Prostate gland (tissue), 2 donors: ENCODE data around the gene NEB. TPM values are rescaled to one million over a fixed set of nuclear protein-coding genes. Genes with fewer than 3 reads are reported as not detected.

Source experiments
- DNase-seq: peaks from one replicate; pipeline ENCODE4 v3.0.0-alpha.2; 2019; ENCODE audit warnings: low spot score
- H3K27ac ChIP-seq, 2 donors: fragments of 200-600 bp; sonication (generic); 2 replicates each; pipeline ENCODE4 v1.5.1; 2017 to 2019
- H3K27me3 ChIP-seq: fragments of 200-600 bp; sonication (generic); replicated peaks from 2 replicates; pipeline ENCODE4 v1.5.1; 2019; ENCODE audit not compliant: insufficient read depth
- H3K36me3 ChIP-seq, 2 donors: fragments of 200-600 bp; sonication (generic); 1 replicate in 1 of 2; 2 replicates in 1 of 2; pipeline versions ENCODE4 v1.5.1 to v1.8.1; 2017 to 2019
- H3K4me1 ChIP-seq: fragments of 200-600 bp; sonication (generic); replicated peaks from 2 replicates; pipeline ENCODE4 v1.5.1; 2019
- H3K4me3 ChIP-seq, 2 donors: fragments of 200-600 bp; sonication (generic); 2 replicates each; pipeline ENCODE4 v1.5.1; 2017 to 2019
- H3K9me3 ChIP-seq: fragments of 200-600 bp; sonication (generic); 2 replicates; pipeline ENCODE4 v1.5.1; 2017
- CTCF ChIP-seq, 4 experiments: fragments of 200-600 bp in 2 of 4; fragments of 450-650 bp in 2 of 4; sonication (generic) in 2 of 4; IDR thresholded peaks; 1 replicate in 3 of 4; 2 replicates in 1 of 4; pipeline ENCODE4 v1.5.1; 2016 to 2019; ENCODE audit warnings: antibody characterized with exemption in 4 of 4, mild to moderate bottlenecking in 2 of 4, moderate library complexity in 2 of 4
- POLR2A ChIP-seq: fragments of 450-650 bp; IDR thresholded peaks from one replicate; pipeline ENCODE4 v1.6.1; 2016; ENCODE audit warnings: antibody characterized with exemption, mild to moderate bottlenecking
- POLR2AphosphoS5 ChIP-seq: sonication (generic); formaldehyde crosslinking; IDR thresholded peaks from one replicate; pipeline ENCODE4 v1.6.1; 2017; ENCODE audit warnings: antibody characterized with exemption
- WGBS: methylation state at CpG from one replicate; pipeline ENCODE4 v1.1.5; 2018; 5-methylcytosine and 5-hydroxymethylcytosine counted together
- intact Hi-C: fragments of 100-400 bp; cut with DNase I; formaldehyde crosslinking; loops from one replicate; pipeline ENCODE4 v1.14.2; 2022
- total RNA-seq, 2 donors: library from RNA; depleted of rRNA; stranded (reverse); fragments of >200 nt; gene quantifications; one replicate each; pipeline ENCODE4 v1.1.0, GENCODE V29; 2016

Gene NEB
- total RNA-seq, 2 donors from 2014 or later, result 7.3 to 57.9 TPM

GRCh38 chr2:151774506-151774905, 40.2 kb upstream of the NEB start:
- H3K27ac ChIP-seq, result peak overlapping the region; percentile 44 to 47
- no peak for DNase-seq
- no peaks in the 10 kb centered on the region for H3K36me3 ChIP-seq
- peaks cover 7% of the 10 kb centered on the region for H3K4me1 ChIP-seq
- H3K4me3 ChIP-seq, result no peak overlapping the region
- no peak for TF ChIP-seq CTCF (IDR thresholded peaks at IDR 0.05)
- no peak for TF ChIP-seq POLR2A
- peak; percentile 82 for TF ChIP-seq POLR2AphosphoS5
- 12% methylated on average over 3 of the region's 3 CpGs for WGBS
- H3K27me3 ChIP-seq, result no peaks in the 10 kb centered on the region
- no peaks in the 10 kb centered on the region for H3K9me3 ChIP-seq
- intact Hi-C loops, result loop anchor here (10.0 kb wide), 1 partner anchor 50 kb away; the partner anchor contains the start of gene ARL5A

GRCh38 chr2:151771599-151772358, 37.5 kb upstream of the NEB start:
- WGBS, result 47% methylated on average over 10 of the region's 10 CpGs
- Histone ChIP-seq H3K36me3 (no peaks in the 10 kb centered on the region), H3K4me1 (peaks cover 7% of the 10 kb centered on the region), H3K9me3 (no peaks in the 10 kb centered on the region), H3K27ac (no peak overlapping the region), H3K27me3 (no peaks in the 10 kb centered on the region), H3K4me3 (no peak overlapping the region)
- DNase-seq, result no peak
- TF ChIP-seq POLR2AphosphoS5 (peak; percentile 9), POLR2A (no peak)
- intact Hi-C loops, result loop anchor here (10.0 kb wide), 1 partner anchor 53 kb away; the partner anchor contains the start of gene ARL5A

- intact Hi-C loops, result loop anchor here (10.0 kb wide), 1 partner anchor 54 kb away; the partner anchor contains the start of gene ARL5A
- WGBS, result 81% methylated on average over 2 of the region's 2 CpGs
- H3K27ac ChIP-seq, result no peak overlapping the region
- no peak for DNase-seq
- H3K4me3 ChIP-seq, result no peak overlapping the region
- no peaks in the 10 kb centered on the region for H3K27me3 ChIP-seq
- H3K4me1 ChIP-seq, result peaks cover 7% of the 10 kb centered on the region
- H3K9me3 ChIP-seq, result no peaks in the 10 kb centered on the region
- no peaks in the 10 kb centered on the region for H3K36me3 ChIP-seq
- TF ChIP-seq POLR2A (no peak), CTCF (IDR thresholded peaks at IDR 0.05) (no peak), POLR2AphosphoS5 (no peak)
Measured at GRCh38 chr2:151770995-151771394, 36.7 kb upstream of the NEB start.

- 100% methylated on average over 1 of the region's 1 CpG for WGBS
Measured at GRCh38 chr2:151769606-151770005, 35.3 kb upstream of the NEB start.

GRCh38 chr2:151767536-151767935, 33.3 kb upstream of the NEB start:
- TF ChIP-seq POLR2AphosphoS5, result no peak
- TF ChIP-seq CTCF (IDR thresholded peaks at IDR 0.05), result no peak
- TF ChIP-seq POLR2A, result no peak
- WGBS, result 76% methylated on average over 2 of the region's 2 CpGs
- no peak for DNase-seq
- intact Hi-C loops, result no loop called here
- H3K9me3 ChIP-seq, result no peaks in the 10 kb centered on the region
- no peak overlapping the region for H3K4me3 ChIP-seq
- H3K4me1 ChIP-seq, result no peaks in the 10 kb centered on the region
- H3K27me3 ChIP-seq, result no peaks in the 10 kb centered on the region
- no peaks in the 10 kb centered on the region for H3K36me3 ChIP-seq
- no peak overlapping the region for H3K27ac ChIP-seq

More at GRCh38 chr2:151769606-151770005, 35.3 kb upstream of the NEB start:
- Histone ChIP-seq H3K27ac (no peak overlapping the region), H3K27me3 (no peaks in the 10 kb centered on the region), H3K36me3 (no peaks in the 10 kb centered on the region), H3K9me3 (no peaks in the 10 kb centered on the region), H3K4me3 (no peak overlapping the region), H3K4me1 (no peaks in the 10 kb centered on the region)
- no peak for DNase-seq
- intact Hi-C loops, result loop anchor here (10.0 kb wide), 1 partner anchor 55 kb away; the partner anchor contains the start of gene ARL5A
- TF ChIP-seq CTCF (IDR thresholded peaks at IDR 0.05) (no peak), POLR2A (no peak), POLR2AphosphoS5 (no peak)
